ENCODE data around the gene C15orf61. TPM values are rescaled to one million over a fixed set of nuclear protein-coding genes. Genes with fewer than 3 reads are reported as not detected.

Gene C15orf61
- total RNA-seq, 2 experiments from 2014 or later, result 5.4 to 5.7 TPM

GRCh38 chr15:67558502-67558901 lies 37.6 kb downstream of the C15orf61 start:
- no peak overlapping the region for H3K27ac Mint-ChIP-seq
- H3K9me3 Mint-ChIP-seq (ENCODE audit: insufficient read depth), result no peaks in the 10 kb centered on the region
- DNase-seq (no peak), ATAC-seq (no peak)
- no peak overlapping the region for H3K4me3 Mint-ChIP-seq
- CTCF ChIA-PET, result interaction anchor here (1.0 kb wide), 1 partner anchor 277 kb away, joined by 3 read pairs; no protein-coding TSS in a partner anchor
- POLR2A ChIA-PET, result no interaction called here
- H3K27me3 Mint-ChIP-seq (ENCODE audit: low read depth), result no peaks in the 10 kb centered on the region
- H3K4me1 Mint-ChIP-seq (ENCODE audit: low read depth), result peaks cover 4% of the 10 kb centered on the region
- peaks cover 42% of the 10 kb centered on the region for H3K36me3 Mint-ChIP-seq (ENCODE audit: low read depth)

DNA sequence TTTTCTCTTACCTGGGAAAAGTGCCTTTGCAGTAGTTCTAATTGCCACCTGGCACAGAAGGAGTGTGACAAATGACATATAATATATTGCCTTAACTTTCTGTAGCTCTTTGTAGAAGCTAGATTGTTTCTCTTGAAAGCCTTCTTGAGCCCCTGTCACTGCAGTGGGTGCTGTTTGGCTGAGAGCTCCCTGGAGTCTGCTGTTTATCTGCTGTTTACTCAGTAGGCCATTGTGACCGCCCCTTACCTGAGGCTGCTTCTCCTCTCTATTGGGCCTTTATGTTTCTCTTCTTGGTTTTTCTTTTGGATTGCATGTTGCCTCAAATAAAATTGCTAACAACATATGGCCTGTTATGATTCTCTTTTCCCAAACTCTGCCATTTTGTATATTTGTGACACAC lies 38.2 kb downstream of the C15orf61 start:
- POLR2A ChIA-PET, result interaction anchor here (1.1 kb wide), 1 partner anchor 38 kb away, joined by 3 read pairs; no protein-coding TSS in a partner anchor
- Mint-ChIP-seq H3K27me3 (ENCODE audit: low read depth) (no peaks in the 10 kb centered on the region), H3K9me3 (ENCODE audit: insufficient read depth) (no peaks in the 10 kb centered on the region), H3K27ac (no peak overlapping the region), H3K4me1 (ENCODE audit: low read depth) (peaks cover 6% of the 10 kb centered on the region), H3K36me3 (ENCODE audit: low read depth) (peaks cover 42% of the 10 kb centered on the region), H3K4me3 (no peak overlapping the region)
- no peak for ATAC-seq
- DNase-seq, result no peak
- CTCF ChIA-PET, result no interaction called here

- Mint-ChIP-seq H3K9me3 (ENCODE audit: insufficient read depth) (no peaks in the 10 kb centered on the region), H3K27me3 (ENCODE audit: low read depth) (no peaks in the 10 kb centered on the region), H3K4me1 (ENCODE audit: low read depth) (peaks cover 10% of the 10 kb centered on the region)
Observed at GRCh38 chr15:67559576-67559975, 38.6 kb downstream of the C15orf61 start.

DNA sequence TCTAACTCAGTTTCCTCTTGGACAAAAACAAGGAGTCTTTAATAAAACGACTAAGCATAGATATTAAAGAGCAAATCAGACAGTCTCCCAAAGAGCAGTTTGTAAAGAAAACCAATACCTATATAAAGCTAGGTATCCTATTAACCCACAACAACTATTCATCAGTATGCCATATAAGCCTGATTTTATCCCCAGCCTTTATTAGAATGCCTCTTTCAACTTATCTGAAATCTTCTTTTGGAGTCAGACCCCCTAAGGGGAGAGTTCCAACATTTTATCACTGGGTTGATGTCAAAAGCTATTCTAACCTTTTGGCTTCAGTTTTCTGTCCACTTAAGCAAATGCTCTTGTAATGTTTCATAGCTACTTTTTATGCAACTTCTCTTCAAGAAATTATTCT lies 39.4 kb downstream of the C15orf61 start:
- no peaks in the 10 kb centered on the region for H3K27me3 Mint-ChIP-seq (ENCODE audit: low read depth)
- H3K36me3 Mint-ChIP-seq (ENCODE audit: low read depth), result peaks cover 40% of the 10 kb centered on the region
- ATAC-seq, result no peak
- peaks cover 16% of the 10 kb centered on the region for H3K4me1 Mint-ChIP-seq (ENCODE audit: low read depth)
- no peak overlapping the region for H3K4me3 Mint-ChIP-seq
- H3K9me3 Mint-ChIP-seq (ENCODE audit: insufficient read depth), result no peaks in the 10 kb centered on the region
- ChIA-PET POLR2A (no interaction called here), CTCF (interaction anchor here (0.8 to 1.2 kb wide), 3 partner anchors 10 to 102 kb away, joined by 3 read pairs; no protein-coding TSS in a partner anchor)
- H3K27ac Mint-ChIP-seq, result no peak overlapping the region
- no peak for DNase-seq

More at GRCh38 chr15:67559576-67559975, 38.6 kb downstream of the C15orf61 start:
- POLR2A ChIA-PET, result interaction anchor here (1.1 kb wide), 1 partner anchor 38 kb away, joined by 3 read pairs; no protein-coding TSS in a partner anchor
- no peak for ATAC-seq
- no peak for DNase-seq
- no peak overlapping the region for H3K4me3 Mint-ChIP-seq
- CTCF ChIA-PET, result interaction anchor here (1.0 to 1.2 kb wide), 2 partner anchors 9 to 82 kb away, joined by 3 read pairs; no protein-coding TSS in a partner anchor
- H3K27ac Mint-ChIP-seq, result no peak overlapping the region
- peaks cover 42% of the 10 kb centered on the region for H3K36me3 Mint-ChIP-seq (ENCODE audit: low read depth)

- H3K4me3 Mint-ChIP-seq, result no peak overlapping the region
- peaks cover 14% of the 10 kb centered on the region for H3K4me1 Mint-ChIP-seq (ENCODE audit: low read depth)
- H3K27ac Mint-ChIP-seq, result no peak overlapping the region
- peaks cover 30% of the 10 kb centered on the region for H3K36me3 Mint-ChIP-seq (ENCODE audit: low read depth)
- no peak for ATAC-seq
- ChIA-PET POLR2A (no interaction called here), CTCF (no interaction called here)
- H3K27me3 Mint-ChIP-seq (ENCODE audit: low read depth), result no peaks in the 10 kb centered on the region
- DNase-seq, result no peak
- no peaks in the 10 kb centered on the region for H3K9me3 Mint-ChIP-seq (ENCODE audit: insufficient read depth)
Observed at GRCh38 chr15:67563092-67563491, 42.2 kb downstream of the C15orf61 start.

DNA sequence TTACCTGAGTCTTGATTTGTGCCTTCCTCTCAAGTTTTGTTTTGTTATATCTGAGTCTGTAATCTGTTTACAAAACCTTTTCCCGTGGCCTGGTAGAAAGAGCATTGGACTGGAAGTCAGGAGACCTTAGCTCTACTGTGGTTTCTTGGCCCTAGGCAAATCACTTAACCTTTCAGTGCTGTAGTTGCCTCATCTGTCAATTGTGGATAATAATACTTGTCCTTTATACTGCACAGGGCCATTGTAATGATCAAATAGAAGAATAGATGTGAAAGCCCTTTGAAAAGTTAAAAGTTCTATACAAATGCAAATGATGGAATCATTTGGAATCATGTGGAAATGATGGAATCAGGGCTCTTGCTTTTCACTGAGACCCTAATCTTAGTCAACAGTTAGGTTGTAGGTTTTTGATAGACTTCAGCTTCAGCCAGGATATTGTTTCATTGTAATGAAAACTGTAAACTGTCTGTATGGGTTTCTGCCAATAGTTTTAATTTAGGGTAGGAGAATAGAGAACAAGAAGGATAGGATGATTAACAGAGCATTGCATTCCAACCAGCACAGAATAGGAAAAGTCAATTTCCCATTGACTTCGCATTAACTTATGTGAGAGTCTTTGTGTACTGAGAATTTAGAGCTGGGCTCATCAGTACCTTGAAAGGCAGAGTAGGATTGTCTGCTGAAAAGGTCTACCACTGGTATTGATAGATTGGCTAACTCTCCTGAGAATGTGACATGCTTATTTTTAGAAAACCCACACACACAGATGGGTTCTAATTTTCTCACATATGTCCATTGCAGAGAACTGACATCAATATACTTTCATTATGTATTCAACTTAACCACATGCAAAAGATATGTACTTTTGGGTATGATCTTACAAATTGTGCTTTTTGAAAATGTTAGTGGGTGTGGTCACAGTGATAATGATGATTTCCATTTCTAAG lies 43.4 kb downstream of the C15orf61 start:
- Mint-ChIP-seq H3K4me1 (ENCODE audit: low read depth) (peaks cover 16% of the 10 kb centered on the region), H3K4me3 (no peak overlapping the region), H3K27me3 (ENCODE audit: low read depth) (no peaks in the 10 kb centered on the region), H3K9me3 (ENCODE audit: insufficient read depth) (no peaks in the 10 kb centered on the region), H3K27ac (no peak overlapping the region), H3K36me3 (ENCODE audit: low read depth) (peaks cover 22% of the 10 kb centered on the region)
- ATAC-seq, result no peak
- POLR2A ChIA-PET, result no interaction called here
- no peak for DNase-seq
- CTCF ChIA-PET, result interaction anchor here (1.7 kb wide), 1 partner anchor 107 kb away, joined by 4 read pairs; no protein-coding TSS in a partner anchor

DNA sequence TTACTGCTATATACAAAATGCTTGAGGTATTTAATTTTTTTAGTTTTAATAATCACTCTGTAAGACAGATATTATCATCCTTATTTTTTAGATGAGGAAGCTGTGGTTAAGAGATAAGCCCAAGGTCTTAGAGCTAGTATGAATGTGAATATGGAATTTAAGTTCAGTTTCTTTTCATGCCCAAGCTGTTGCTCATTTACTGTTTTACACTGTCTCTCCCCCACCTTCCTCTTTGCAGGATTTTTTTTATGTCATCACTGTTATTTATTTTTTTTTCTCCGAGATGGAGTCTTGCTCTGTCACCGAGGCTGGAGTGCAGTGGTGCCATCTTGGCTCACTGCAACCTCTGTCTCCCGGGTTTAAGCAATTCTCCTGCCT lies 44.0 kb downstream of the C15orf61 start:
- ChIA-PET CTCF (interaction anchor here (1.7 kb wide), 1 partner anchor 108 kb away, joined by 4 read pairs; no protein-coding TSS in a partner anchor), POLR2A (no interaction called here)
- peaks cover 17% of the 10 kb centered on the region for H3K36me3 Mint-ChIP-seq (ENCODE audit: low read depth)

DNA sequence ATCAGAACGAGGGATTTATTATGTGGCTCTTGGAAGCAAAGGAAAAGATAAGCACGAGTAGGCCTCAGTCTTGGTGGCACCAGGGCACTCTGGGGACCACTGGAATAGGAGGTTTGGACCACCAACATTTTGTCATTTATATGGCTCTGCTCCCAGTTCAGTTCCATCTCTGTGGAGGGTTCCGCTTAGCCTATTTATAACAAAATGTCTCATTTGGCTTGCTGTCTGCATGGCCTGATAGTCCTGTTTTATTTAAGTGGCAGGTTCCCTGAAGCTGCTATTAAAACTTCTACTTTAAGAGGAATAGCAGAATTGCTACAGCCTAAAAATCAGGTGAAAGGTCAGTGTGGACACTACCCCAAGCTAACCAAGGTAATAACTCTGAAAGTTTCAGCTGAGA lies 48.7 kb downstream of the C15orf61 start:
- POLR2A ChIA-PET, result no interaction called here
- no peak overlapping the region for H3K4me3 Mint-ChIP-seq
- ATAC-seq, result no peak

More for the DNA sequence above, 44.0 kb downstream of the C15orf61 start:
- ATAC-seq (no peak), DNase-seq (no peak)
- peaks cover 16% of the 10 kb centered on the region for H3K4me1 Mint-ChIP-seq (ENCODE audit: low read depth)
- no peak overlapping the region for H3K27ac Mint-ChIP-seq
- H3K27me3 Mint-ChIP-seq (ENCODE audit: low read depth), result no peaks in the 10 kb centered on the region
- no peaks in the 10 kb centered on the region for H3K9me3 Mint-ChIP-seq (ENCODE audit: insufficient read depth)
- no peak overlapping the region for H3K4me3 Mint-ChIP-seq

DNA sequence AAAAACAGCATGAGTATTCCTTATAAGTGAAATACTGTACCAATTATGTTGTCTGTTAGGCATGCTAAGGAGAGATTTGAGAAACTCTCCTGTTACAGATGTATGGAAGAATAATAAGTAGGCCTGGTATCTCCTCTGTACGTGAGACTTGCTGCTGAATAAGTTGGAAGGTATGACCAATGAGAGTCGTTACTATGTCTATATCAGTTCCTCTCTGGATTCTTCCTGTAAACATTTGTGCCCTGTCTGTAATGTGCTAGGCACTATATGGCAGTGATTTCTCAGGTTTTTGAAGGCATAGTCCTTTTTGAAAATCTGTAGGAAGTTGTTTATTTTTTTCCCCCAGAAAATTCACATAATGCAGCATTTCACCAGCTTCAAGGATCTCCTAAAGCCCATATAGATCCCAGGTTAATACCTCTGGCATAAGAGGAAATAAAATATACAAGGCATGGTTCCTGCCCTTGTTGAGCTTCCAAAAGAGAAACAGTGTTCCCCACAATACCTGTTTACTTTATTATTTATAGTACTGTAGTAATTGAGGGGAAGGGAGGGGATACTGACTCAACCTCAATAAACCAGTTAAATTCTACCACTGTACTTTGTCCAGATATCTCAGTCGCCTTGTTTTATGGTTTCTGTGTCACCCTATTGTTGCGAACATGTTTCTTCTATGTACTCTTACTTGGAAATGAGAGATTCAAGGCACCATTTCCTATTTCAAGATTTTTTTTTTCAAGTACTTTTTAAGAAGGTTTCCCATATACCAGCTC lies 50.1 kb downstream of the C15orf61 start:
- Mint-ChIP-seq H3K27me3 (ENCODE audit: low read depth) (no peaks in the 10 kb centered on the region), H3K9me3 (ENCODE audit: insufficient read depth) (no peaks in the 10 kb centered on the region), H3K36me3 (ENCODE audit: low read depth) (peaks cover 6% of the 10 kb centered on the region), H3K4me3 (no peak overlapping the region), H3K4me1 (ENCODE audit: low read depth) (peaks cover 3% of the 10 kb centered on the region), H3K27ac (no peak overlapping the region)
- DNase-seq (no peak), ATAC-seq (no peak)
- ChIA-PET POLR2A (interaction anchor here (0.6 kb wide), 1 partner anchor 22 kb away, joined by 3 read pairs; no protein-coding TSS in a partner anchor), CTCF (interaction anchor here (1.4 kb wide), 1 partner anchor 57 kb away, joined by 3 read pairs; no protein-coding TSS in a partner anchor)

More for the DNA sequence above, 48.7 kb downstream of the C15orf61 start:
- H3K36me3 Mint-ChIP-seq (ENCODE audit: low read depth), result peaks cover 15% of the 10 kb centered on the region
- no peak for DNase-seq
- no peak overlapping the region for H3K27ac Mint-ChIP-seq
- CTCF ChIA-PET, result no interaction called here
- H3K9me3 Mint-ChIP-seq (ENCODE audit: insufficient read depth), result no peaks in the 10 kb centered on the region
- peaks cover 10% of the 10 kb centered on the region for H3K4me1 Mint-ChIP-seq (ENCODE audit: low read depth)
- H3K27me3 Mint-ChIP-seq (ENCODE audit: low read depth), result no peaks in the 10 kb centered on the region

DNA sequence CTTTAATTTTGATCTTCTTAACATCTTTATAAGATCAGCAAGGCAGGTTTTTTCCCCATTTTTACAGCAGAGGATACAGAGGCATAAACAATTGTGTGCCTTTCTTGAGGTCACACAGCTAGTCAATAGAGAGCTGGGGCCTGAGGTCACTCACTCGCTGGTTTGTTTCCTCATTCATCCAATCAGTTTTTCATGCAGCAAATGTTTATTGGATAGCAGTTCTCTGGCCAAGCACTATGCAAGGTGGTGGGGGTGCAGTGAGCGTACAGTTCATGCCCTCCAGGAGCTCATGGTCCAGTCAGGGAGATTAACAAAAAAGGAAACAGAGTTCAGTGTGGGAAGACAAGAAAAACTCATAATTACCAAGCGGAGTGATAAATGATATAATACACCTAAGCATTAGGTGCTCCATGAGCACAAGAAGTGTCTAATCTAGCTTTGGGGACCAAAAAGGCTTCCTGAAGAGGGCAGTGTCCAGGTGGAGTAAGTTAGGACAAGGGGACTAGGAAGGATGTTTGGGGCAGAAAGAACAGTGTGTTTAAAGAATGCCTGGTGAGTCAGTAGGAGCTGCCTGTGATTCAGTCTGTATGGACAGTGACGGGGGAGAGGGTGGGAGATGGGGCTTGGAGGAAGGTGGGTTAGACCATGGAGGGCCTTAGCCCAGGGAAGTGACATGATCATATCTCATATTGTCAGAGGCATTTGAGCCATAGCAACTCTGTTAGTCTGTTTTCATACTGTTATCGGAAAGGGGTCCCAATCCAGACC lies 50.9 kb downstream of the C15orf61 start:
- Mint-ChIP-seq H3K27ac (no peak overlapping the region), H3K9me3 (ENCODE audit: insufficient read depth) (no peaks in the 10 kb centered on the region), H3K36me3 (ENCODE audit: low read depth) (peaks cover 5% of the 10 kb centered on the region), H3K4me3 (no peak overlapping the region), H3K4me1 (ENCODE audit: low read depth) (peaks cover 3% of the 10 kb centered on the region), H3K27me3 (ENCODE audit: low read depth) (no peaks in the 10 kb centered on the region)
- ChIA-PET CTCF (interaction anchor here (1.1 to 1.4 kb wide), 2 partner anchors 41 to 56 kb away, joined by 3 read pairs; no protein-coding TSS in a partner anchor), POLR2A (interaction anchor here (0.6 kb wide), 1 partner anchor 22 kb away, joined by 3 read pairs; no protein-coding TSS in a partner anchor)
- no peak for ATAC-seq
- DNase-seq, result no peak

- no peak overlapping the region for H3K27ac Mint-ChIP-seq
- H3K36me3 Mint-ChIP-seq (ENCODE audit: low read depth), result peaks cover 5% of the 10 kb centered on the region
- ChIA-PET CTCF (no interaction called here), POLR2A (interaction anchor here (0.6 kb wide), 1 partner anchor 216 kb away, joined by 4 read pairs; no protein-coding TSS in a partner anchor)
- H3K27me3 Mint-ChIP-seq (ENCODE audit: low read depth), result no peaks in the 10 kb centered on the region
- no peak for DNase-seq
- no peaks in the 10 kb centered on the region for H3K9me3 Mint-ChIP-seq (ENCODE audit: insufficient read depth)
- no peak for ATAC-seq
- no peak overlapping the region for H3K4me3 Mint-ChIP-seq
- peaks cover 3% of the 10 kb centered on the region for H3K4me1 Mint-ChIP-seq (ENCODE audit: low read depth)
Observed at GRCh38 chr15:67573194-67573593, 52.3 kb downstream of the C15orf61 start.
